Erythroblast (primary cell): ENCODE results near the gene ANKFN1.

Experiments
- DNase-seq, 2 experiments: peaks; one replicate each; lab custom pipeline; 2025; lab: John Stamatoyannopoulos, UW
- GATA1 ChIP-seq: IDR thresholded peaks from 2 replicates; pipeline ENCODE4 v1.6.1; 2011; ENCODE audit warnings: low read depth, mild to moderate bottlenecking, control low read depth, low read length, moderate library complexity
- POLR2A ChIP-seq: IDR thresholded peaks from 2 replicates; pipeline ENCODE4 v1.6.1; 2011; ENCODE audit warnings: mild to moderate bottlenecking, low read length

ANKFN1 gene

GRCh38 chr17:56152874-56153602, at the start of gene ANKFN1:
Gene ANKFN1 (plus strand): TSS chr17:56153475. CDS start chr17:56212668, 59,193 bp downstream.
- TF ChIP-seq GATA1 (no peak), POLR2A (no peak)
- no peak for DNase-seq

GRCh38 chr17:56108811-56109284, 44.4 kb upstream of the ANKFN1 start:
- no peak for DNase-seq
- TF ChIP-seq GATA1, result no peak
- TF ChIP-seq POLR2A, result no peak

- no peak for DNase-seq
Measured at GRCh38 chr17:56109836-56110235, 43.4 kb upstream of the ANKFN1 start.

DNA sequence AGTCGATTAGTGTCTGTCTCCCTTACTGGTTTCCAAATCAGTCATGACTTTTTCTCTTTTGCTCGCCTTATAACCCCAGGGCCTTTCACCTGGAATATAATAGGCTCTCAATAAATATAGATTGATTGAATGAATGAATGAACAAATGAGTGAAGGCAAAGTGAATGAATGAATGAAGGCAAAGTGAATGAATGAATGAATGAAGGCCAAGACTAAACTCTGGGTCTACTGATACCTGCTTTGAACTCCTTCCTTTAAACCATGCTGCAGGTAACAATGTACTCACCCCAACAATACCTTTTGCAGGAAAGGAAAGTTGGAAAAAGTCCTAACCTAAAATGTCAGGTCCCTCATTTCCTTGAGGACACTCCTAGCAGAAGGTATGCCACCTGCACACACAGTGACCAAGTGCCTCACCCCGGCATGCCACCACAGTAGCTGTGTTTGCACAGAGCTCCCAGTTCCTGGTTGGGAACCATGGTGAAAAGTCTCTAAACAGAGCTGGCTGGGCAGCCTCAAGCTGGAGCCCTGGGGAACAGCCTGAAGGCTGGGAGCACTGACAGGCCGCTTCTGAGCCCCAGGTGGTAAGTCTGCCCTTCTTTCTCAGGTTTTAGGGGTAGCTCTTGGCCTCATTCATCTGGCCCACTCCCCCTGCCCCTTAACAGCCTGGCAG, 42.7 kb upstream of the ANKFN1 start:
- TF ChIP-seq POLR2A (no peak), GATA1 (no peak)
- DNase-seq, result no peak

More at GRCh38 chr17:56109836-56110235, 43.4 kb upstream of the ANKFN1 start:
- TF ChIP-seq POLR2A (no peak), GATA1 (no peak)

- DNase-seq, result no peak
- TF ChIP-seq POLR2A (no peak), GATA1 (no peak)
Measured at GRCh38 chr17:56111706-56112485, 41.4 kb upstream of the ANKFN1 start.

GRCh38 chr17:56113486-56113885, 39.8 kb upstream of the ANKFN1 start:
- DNase-seq, result no peak
- no peak for TF ChIP-seq GATA1
- no peak for TF ChIP-seq POLR2A

DNA sequence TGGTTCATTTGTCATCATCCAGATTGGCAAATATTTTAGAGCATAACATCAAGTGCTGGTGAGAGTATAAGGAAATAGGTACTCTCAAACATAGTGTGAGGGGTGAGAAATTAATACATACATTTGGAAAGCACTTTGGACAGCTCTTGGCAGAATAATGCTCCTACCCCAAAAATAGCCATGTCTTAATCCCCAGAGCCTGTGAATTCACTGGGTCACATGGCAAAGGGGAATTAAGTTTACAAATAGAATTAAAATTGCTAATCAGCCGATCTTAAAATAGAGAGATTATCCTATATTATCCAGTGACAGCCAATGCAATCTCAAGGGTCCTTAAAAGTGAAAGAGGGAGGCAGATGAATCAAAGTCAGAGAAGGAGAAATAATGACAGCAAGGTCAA, 38.8 kb upstream of the ANKFN1 start:
- TF ChIP-seq POLR2A (no peak), GATA1 (no peak)
- DNase-seq, result no peak

- no peak for TF ChIP-seq GATA1
- no peak for DNase-seq
Measured at GRCh38 chr17:56119191-56119590, 34.1 kb upstream of the ANKFN1 start.

- no peak for DNase-seq
- TF ChIP-seq POLR2A, result no peak
- no peak for TF ChIP-seq GATA1
Measured at GRCh38 chr17:56119936-56120335, 33.3 kb upstream of the ANKFN1 start.

GRCh38 chr17:56121191-56122051, 31.9 kb upstream of the ANKFN1 start:
- DNase-seq, result no peak

GRCh38 chr17:56125830-56126819, 27.1 kb upstream of the ANKFN1 start:
- peak; percentile 25 to 29 for DNase-seq
- TF ChIP-seq GATA1 (no peak), POLR2A (no peak)

More at GRCh38 chr17:56121191-56122051, 31.9 kb upstream of the ANKFN1 start:
- no peak for TF ChIP-seq GATA1
- no peak for TF ChIP-seq POLR2A

GRCh38 chr17:56130026-56130425, 23.2 kb upstream of the ANKFN1 start:
- DNase-seq, result no peak
- TF ChIP-seq GATA1, result no peak
- TF ChIP-seq POLR2A, result no peak
